PC-9 (cell line): ENCODE data around the gene PKP3. TPM values are rescaled to one million over a fixed set of nuclear protein-coding genes. Genes with fewer than 3 reads are reported as not detected.

Source experiments
- BruUV-seq: library from RNA; stranded (reverse); fragments of 400-500 nt; replicated peaks from 2 replicates; lab custom pipeline; 2021; lab: Mats Ljungman, UMichigan
- CTCF ChIA-PET: fragments of 300-600 bp; sonication (Branson Sonifier 250); formaldehyde crosslinking; loops from one replicate; lab custom pipeline; 2022; ENCODE audit warnings: antibody characterized with exemption; lab: Charles Lee
- POLR2A ChIA-PET: fragments of 300-600 bp; sonication (Branson Sonifier 250); formaldehyde crosslinking; loops from one replicate; lab custom pipeline; 2022; ENCODE audit warnings: antibody characterized with exemption; ENCODE audit not compliant: unreplicated experiment; lab: Charles Lee
- DNase-seq, 2 experiments: peaks; one replicate each; pipeline versions ENCODE4 v3.0.0 to v3.0.0-alpha.2; 2015 to 2022; ENCODE audit warnings: mixed read lengths in 1 of 2
- H2AFZ ChIP-seq: fragments of 200-600 bp; sonication (generic); 2 replicates; pipeline ENCODE4 v1.8.1; 2017; ENCODE audit warnings: antibody characterized with exemption
- H3F3A ChIP-seq: fragments of 200-600 bp; sonication (generic); 2 replicates; pipeline ENCODE4 v1.8.1; 2017; ENCODE audit warnings: antibody characterized with exemption, mild to moderate bottlenecking, low read depth; ENCODE audit not compliant: insufficient read depth
- H3K27ac ChIP-seq: fragments of 200-600 bp; sonication (generic); 2 replicates; pipeline ENCODE4 v1.6.1; 2016; ENCODE audit warnings: mixed run types
- H3K27me3 ChIP-seq: fragments of 200-600 bp; sonication (generic); 2 replicates; pipeline ENCODE4 v1.6.1; 2016; ENCODE audit warnings: low read depth, mixed run types; ENCODE audit not compliant: insufficient read depth
- H3K36me3 ChIP-seq: fragments of 200-600 bp; sonication (generic); 2 replicates; pipeline ENCODE4 v1.6.1; 2016; ENCODE audit warnings: low read depth, mixed run types
- H3K4me1 ChIP-seq: fragments of 200-600 bp; sonication (generic); replicated peaks from 2 replicates; pipeline ENCODE4 v1.6.1; 2016; ENCODE audit warnings: mixed run types; ENCODE audit not compliant: insufficient read depth
- H3K4me2 ChIP-seq: fragments of 200-600 bp; sonication (generic); 2 replicates; pipeline ENCODE4 v1.6.1; 2017; ENCODE audit warnings: mixed run types
- H3K4me3 ChIP-seq: fragments of 200-600 bp; sonication (generic); 2 replicates; pipeline ENCODE4 v1.6.1; 2016; ENCODE audit warnings: mixed run types
- H3K79me2 ChIP-seq: fragments of 200-600 bp; sonication (generic); 2 replicates; pipeline ENCODE4 v1.6.1; 2017; ENCODE audit warnings: low read depth, mixed run types
- H3K9me2 ChIP-seq: fragments of 200-600 bp; sonication (generic); 2 replicates; pipeline ENCODE4 v1.8.1; 2017; ENCODE audit warnings: mild to moderate bottlenecking; ENCODE audit not compliant: insufficient read depth
- H3K9me3 ChIP-seq: fragments of 200-600 bp; sonication (generic); 2 replicates; pipeline ENCODE4 v1.8.1; 2016; ENCODE audit warnings: low read depth; ENCODE audit not compliant: insufficient read depth
- H4K20me1 ChIP-seq: fragments of 200-600 bp; sonication (generic); 2 replicates; pipeline ENCODE4 v1.8.1; 2017; ENCODE audit not compliant: insufficient read depth
- CTCF ChIP-seq: fragments of 200-600 bp; sonication (generic); conservative IDR thresholded peaks from 2 replicates; pipeline ENCODE4 v1.6.1; 2017; ENCODE audit warnings: mixed run types, antibody characterized with exemption, mild to moderate bottlenecking, moderate library complexity
- EZH2 ChIP-seq: fragments of 200-600 bp; sonication (generic); IDR thresholded peaks from 2 replicates; pipeline ENCODE4 v1.8.0; 2017; ENCODE audit warnings: antibody characterized with exemption, low read depth
- intact Hi-C: fragments of 100-400 bp; cut with micrococcal nuclease; formaldehyde crosslinking; loops from one replicate; pipeline ENCODE4 v1.10.0; 2022; ENCODE audit not compliant: unreplicated experiment
- total RNA-seq: library from RNA; stranded (reverse); gene quantifications from 2 replicates; pipeline ENCODE4 v1.2.3, GENCODE V29; 2021

Gene PKP3
- total RNA-seq, 1 experiment from 2014 or later, result 83.7 TPM

- no peak for DNase-seq
- H3K27ac ChIP-seq, result no peak overlapping the region
- H3K4me3 ChIP-seq, result no peak overlapping the region
- no peaks in the 10 kb centered on the region for H3K9me3 ChIP-seq
- ChIA-PET CTCF (no interaction called here), POLR2A (no interaction called here)
- no peaks in the 10 kb centered on the region for H3K27me3 ChIP-seq
- H3K36me3 ChIP-seq, result no peaks in the 10 kb centered on the region
- no peak overlapping the region for H2AFZ ChIP-seq
- TF ChIP-seq CTCF, result no peak
- no peak for TF ChIP-seq EZH2
- no peaks in the 10 kb centered on the region for H3K79me2 ChIP-seq
- no peaks in the 10 kb centered on the region for H3K4me1 ChIP-seq
- H3K4me2 ChIP-seq, result no peak overlapping the region
- H4K20me1 ChIP-seq, result no peaks in the 10 kb centered on the region
- intact Hi-C loops, result no loop called here
- H3K9me2 ChIP-seq, result no peaks in the 10 kb centered on the region
- H3F3A ChIP-seq, result no peaks in the 10 kb centered on the region
- BruUV-seq, result no TSS peak
These were observed 38.6 kb downstream of the PKP3 start for GRCh38 chr11:432501-433100.

DNA sequence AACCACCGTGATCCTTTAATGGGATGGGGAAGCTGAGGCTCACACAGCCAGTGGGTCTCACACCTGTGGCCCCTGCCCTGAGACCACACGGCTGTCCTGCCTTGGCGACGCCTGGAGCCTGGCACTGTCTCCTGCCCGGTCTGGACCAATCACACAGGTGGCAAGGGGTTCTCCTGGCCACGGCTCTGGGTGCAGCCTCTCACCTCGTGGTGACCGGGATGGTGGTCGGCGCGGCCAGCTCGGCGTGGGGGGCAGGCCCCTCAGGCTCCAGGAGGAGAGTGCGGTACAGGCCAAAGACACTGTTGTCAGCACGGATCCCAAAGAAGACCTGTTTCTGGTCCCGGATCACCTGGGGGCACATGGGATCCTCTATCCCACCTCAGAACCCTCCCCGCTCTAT is 39.1 kb downstream of the PKP3 start:
- Histone ChIP-seq H3K36me3 (no peaks in the 10 kb centered on the region), H4K20me1 (no peaks in the 10 kb centered on the region), H3K4me1 (no peaks in the 10 kb centered on the region), H3F3A (no peaks in the 10 kb centered on the region), H3K27me3 (no peaks in the 10 kb centered on the region), H3K79me2 (no peaks in the 10 kb centered on the region), H2AFZ (no peak overlapping the region), H3K9me2 (no peaks in the 10 kb centered on the region), H3K4me2 (no peak overlapping the region), H3K27ac (no peak overlapping the region), H3K4me3 (no peak overlapping the region), H3K9me3 (no peaks in the 10 kb centered on the region)
- no peak for DNase-seq
- ChIA-PET CTCF (no interaction called here), POLR2A (no interaction called here)
- intact Hi-C loops, result no loop called here
- BruUV-seq, result no TSS peak
- no peak for TF ChIP-seq CTCF
- TF ChIP-seq EZH2, result no peak

- intact Hi-C loops, result no loop called here
- H3K4me3 ChIP-seq, result no peak overlapping the region
- no peak for TF ChIP-seq CTCF
- TF ChIP-seq EZH2, result no peak
- H3F3A ChIP-seq, result no peaks in the 10 kb centered on the region
- no peaks in the 10 kb centered on the region for H3K4me1 ChIP-seq
- DNase-seq, result no peak
- H3K36me3 ChIP-seq, result no peaks in the 10 kb centered on the region
- no peaks in the 10 kb centered on the region for H4K20me1 ChIP-seq
- no peaks in the 10 kb centered on the region for H3K9me2 ChIP-seq
- ChIA-PET POLR2A (no interaction called here), CTCF (no interaction called here)
- no peak overlapping the region for H3K27ac ChIP-seq
- H3K9me3 ChIP-seq, result no peaks in the 10 kb centered on the region
- H3K27me3 ChIP-seq, result no peaks in the 10 kb centered on the region
- no peak overlapping the region for H3K4me2 ChIP-seq
- no TSS peak for BruUV-seq
- H2AFZ ChIP-seq, result no peak overlapping the region
- no peaks in the 10 kb centered on the region for H3K79me2 ChIP-seq
These were observed 39.6 kb downstream of the PKP3 start for GRCh38 chr11:433641-434040.
